WTC11 (cell line): ENCODE results near the gene XPOT. TPM values are rescaled to one million over a fixed set of nuclear protein-coding genes. Genes with fewer than 3 reads are reported as not detected.

Source experiments
- ATAC-seq: fragments of 200-7000 bp; cut with Tn5 transposase; 2 replicates; pipeline ENCODE4 v1.10.0; 2021; ENCODE audit warnings: mild to moderate bottlenecking, moderate library complexity
- Bru-seq: library from RNA; stranded (reverse); fragments of 400-500 nt; gene quantifications from one replicate; lab custom pipeline; 2021; lab: Mats Ljungman, UMichigan
- CTCF ChIA-PET: fragments of 300-600 bp; sonication (Branson Sonifier 250); formaldehyde crosslinking; loops from one replicate; lab custom pipeline; 2021; ENCODE audit warnings: antibody characterized with exemption; lab: Charles Lee
- POLR2A ChIA-PET: fragments of 350-600 bp; sonication (Branson Sonifier 250); formaldehyde crosslinking; loops from one replicate; lab custom pipeline; 2021; ENCODE audit warnings: antibody characterized with exemption; lab: Charles Lee
- DNase-seq: peaks from one replicate; pipeline ENCODE4 v3.0.0; 2021; ENCODE audit warnings: low spot score
- H3K27ac Mint-ChIP-seq: 2 replicates; pipeline ENCODE4 v1.8.0; 2021; ENCODE audit warnings: mixed read lengths
- H3K27me3 Mint-ChIP-seq: 2 replicates; pipeline ENCODE4 v1.8.0; 2021; ENCODE audit warnings: low read depth, mild to moderate bottlenecking, moderate library complexity, mixed read lengths
- H3K36me3 Mint-ChIP-seq: 2 replicates; pipeline ENCODE4 v1.8.0; 2021; ENCODE audit warnings: mixed read lengths
- H3K4me1 Mint-ChIP-seq: 2 replicates; pipeline ENCODE4 v1.8.0; 2022; ENCODE audit warnings: mixed read lengths
- H3K4me3 Mint-ChIP-seq: 2 replicates; pipeline ENCODE4 v1.8.0; 2021; ENCODE audit warnings: mild to moderate bottlenecking, moderate library complexity, mixed read lengths
- H3K9me3 Mint-ChIP-seq: 2 replicates; pipeline ENCODE4 v1.8.0; 2021; ENCODE audit warnings: mixed read lengths
- CBFB ChIP-seq: sonication (generic); formaldehyde crosslinking; IDR thresholded peaks from 2 replicates; pipeline ENCODE4 v1.8.1; 2022; ENCODE audit warnings: mild to moderate bottlenecking, low read depth, missing genetic modification reagents
- CREB1 ChIP-seq: sonication (generic); formaldehyde crosslinking; IDR thresholded peaks from 2 replicates; pipeline ENCODE4 v1.8.0; 2023; ENCODE audit warnings: mild to moderate bottlenecking, missing genetic modification reagents
- CREM ChIP-seq: sonication (generic); formaldehyde crosslinking; IDR thresholded peaks from 2 replicates; pipeline ENCODE4 v1.8.1; 2022; ENCODE audit warnings: mild to moderate bottlenecking, missing genetic modification reagents, moderate library complexity
- EMX1 ChIP-seq: fragments of 250-450 bp; sonication (Bioruptor Pico); IDR thresholded peaks from 2 replicates; pipeline ENCODE4 v1.8.0; 2021; ENCODE audit warnings: mild to moderate bottlenecking
- ETV6 ChIP-seq: sonication (generic); formaldehyde crosslinking; IDR thresholded peaks from 2 replicates; pipeline ENCODE4 v1.8.1; 2022; ENCODE audit warnings: mild to moderate bottlenecking, missing genetic modification reagents
- FOXJ3 ChIP-seq: sonication (generic); formaldehyde crosslinking; IDR thresholded peaks from 2 replicates; pipeline ENCODE4 v1.9.0; 2021; ENCODE audit warnings: missing genetic modification reagents, mild to moderate bottlenecking, borderline replicate concordance
- FOXK1 ChIP-seq: sonication (generic); formaldehyde crosslinking; IDR thresholded peaks from 2 replicates; pipeline ENCODE4 v1.8.0; 2022; ENCODE audit warnings: mild to moderate bottlenecking, moderate library complexity, missing genetic modification reagents
- GABPB1 ChIP-seq: sonication (generic); formaldehyde crosslinking; IDR thresholded peaks from 2 replicates; pipeline ENCODE4 v1.8.1; 2023; ENCODE audit warnings: mild to moderate bottlenecking, missing genetic modification reagents
- GRHL2 ChIP-seq: fragments of 250-450 bp; sonication (Bioruptor Pico); IDR thresholded peaks from 2 replicates; pipeline ENCODE4 v1.8.0; 2022; ENCODE audit warnings: mild to moderate bottlenecking, moderate library complexity; ENCODE audit not compliant: insufficient replicate concordance, severe bottlenecking
- IRF2 ChIP-seq: sonication (generic); formaldehyde crosslinking; IDR thresholded peaks from 2 replicates; pipeline ENCODE4 v1.8.0; 2022; ENCODE audit warnings: low read depth, missing genetic modification reagents, borderline replicate concordance
- NR3C1 ChIP-seq: sonication (generic); formaldehyde crosslinking; conservative IDR thresholded peaks from 2 replicates; pipeline ENCODE4 v1.8.1; 2023; ENCODE audit warnings: low read depth, mild to moderate bottlenecking, missing genetic modification reagents
- RORB ChIP-seq: fragments of 250-450 bp; sonication (Bioruptor Pico); IDR thresholded peaks from 2 replicates; pipeline ENCODE4 v1.9.0; 2021; ENCODE audit warnings: mild to moderate bottlenecking
- SP1 ChIP-seq: sonication (generic); formaldehyde crosslinking; conservative IDR thresholded peaks from 2 replicates; pipeline ENCODE4 v1.8.1; 2022; ENCODE audit warnings: missing genetic modification reagents
- TEAD1 ChIP-seq: sonication (generic); formaldehyde crosslinking; IDR thresholded peaks from 2 replicates; pipeline ENCODE4 v1.8.0; 2022; ENCODE audit warnings: mild to moderate bottlenecking, missing genetic modification reagents
- ZNF121 ChIP-seq: sonication (generic); formaldehyde crosslinking; IDR thresholded peaks from 2 replicates; pipeline ENCODE4 v1.8.0; 2023; ENCODE audit warnings: missing genetic modification reagents
- ZNF396 ChIP-seq: fragments of 250-450 bp; sonication (Bioruptor Pico); IDR thresholded peaks from 2 replicates; pipeline ENCODE4 v1.8.0; 2021; ENCODE audit warnings: mild to moderate bottlenecking, moderate library complexity, borderline replicate concordance
- ZNF423 ChIP-seq: fragments of 250-450 bp; sonication (Bioruptor Pico); IDR thresholded peaks from 2 replicates; pipeline ENCODE4 v2.1.2; 2022; ENCODE audit warnings: mild to moderate bottlenecking, moderate library complexity
- long read RNA-seq, 3 experiments: library from RNA in 1 of 3; library from capped mRNA in 1 of 3; library from polyadenylated mRNA in 1 of 3; unstranded in 2 of 3; stranded (forward) in 1 of 3; transcript quantifications; one replicate each; pipeline ENCODE4 v2.0.0, GENCODE V29; 2021
- total RNA-seq: library from RNA; stranded (reverse); gene quantifications from 3 replicates; pipeline ENCODE4 v1.2.3, GENCODE V29; 2021
- TF ChIP-seq, protein P1 (sequence below): sonication (generic); formaldehyde crosslinking; IDR thresholded peaks from 2 replicates; pipeline ENCODE4 v1.8.1; 2023; ENCODE audit warnings: mild to moderate bottlenecking, missing genetic modification reagents
- TF ChIP-seq, protein P2 (sequence below): sonication (generic); formaldehyde crosslinking; conservative IDR thresholded peaks from 2 replicates; pipeline ENCODE4 v1.8.1; 2022; ENCODE audit warnings: mild to moderate bottlenecking, missing genetic modification reagents
- TF ChIP-seq, protein P3 (sequence below): sonication (generic); formaldehyde crosslinking; IDR thresholded peaks from 2 replicates; pipeline ENCODE4 v1.8.0; 2022; ENCODE audit warnings: mild to moderate bottlenecking, missing genetic modification reagents
- TF ChIP-seq, protein P4 (sequence below): sonication (generic); formaldehyde crosslinking; IDR thresholded peaks from 2 replicates; pipeline ENCODE4 v1.8.1; 2023; ENCODE audit warnings: mild to moderate bottlenecking, missing genetic modification reagents, moderate library complexity
- TF ChIP-seq, protein P5 (sequence below): sonication (generic); formaldehyde crosslinking; IDR thresholded peaks from 2 replicates; pipeline ENCODE4 v1.8.0; 2023; ENCODE audit warnings: missing genetic modification reagents
- TF ChIP-seq, protein P6 (sequence below): sonication (generic); formaldehyde crosslinking; IDR thresholded peaks from 2 replicates; pipeline ENCODE4 v1.8.1; 2022; ENCODE audit warnings: missing genetic modification reagents, borderline replicate concordance
- TF ChIP-seq, protein P7 (sequence below): fragments of 250-450 bp; sonication (Bioruptor Pico); IDR thresholded peaks from 2 replicates; pipeline ENCODE4 v1.9.0; 2021; ENCODE audit warnings: mild to moderate bottlenecking

XPOT gene, protein sequence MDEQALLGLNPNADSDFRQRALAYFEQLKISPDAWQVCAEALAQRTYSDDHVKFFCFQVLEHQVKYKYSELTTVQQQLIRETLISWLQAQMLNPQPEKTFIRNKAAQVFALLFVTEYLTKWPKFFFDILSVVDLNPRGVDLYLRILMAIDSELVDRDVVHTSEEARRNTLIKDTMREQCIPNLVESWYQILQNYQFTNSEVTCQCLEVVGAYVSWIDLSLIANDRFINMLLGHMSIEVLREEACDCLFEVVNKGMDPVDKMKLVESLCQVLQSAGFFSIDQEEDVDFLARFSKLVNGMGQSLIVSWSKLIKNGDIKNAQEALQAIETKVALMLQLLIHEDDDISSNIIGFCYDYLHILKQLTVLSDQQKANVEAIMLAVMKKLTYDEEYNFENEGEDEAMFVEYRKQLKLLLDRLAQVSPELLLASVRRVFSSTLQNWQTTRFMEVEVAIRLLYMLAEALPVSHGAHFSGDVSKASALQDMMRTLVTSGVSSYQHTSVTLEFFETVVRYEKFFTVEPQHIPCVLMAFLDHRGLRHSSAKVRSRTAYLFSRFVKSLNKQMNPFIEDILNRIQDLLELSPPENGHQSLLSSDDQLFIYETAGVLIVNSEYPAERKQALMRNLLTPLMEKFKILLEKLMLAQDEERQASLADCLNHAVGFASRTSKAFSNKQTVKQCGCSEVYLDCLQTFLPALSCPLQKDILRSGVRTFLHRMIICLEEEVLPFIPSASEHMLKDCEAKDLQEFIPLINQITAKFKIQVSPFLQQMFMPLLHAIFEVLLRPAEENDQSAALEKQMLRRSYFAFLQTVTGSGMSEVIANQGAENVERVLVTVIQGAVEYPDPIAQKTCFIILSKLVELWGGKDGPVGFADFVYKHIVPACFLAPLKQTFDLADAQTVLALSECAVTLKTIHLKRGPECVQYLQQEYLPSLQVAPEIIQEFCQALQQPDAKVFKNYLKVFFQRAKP
- total RNA-seq: 107 to 134 TPM (median 111 TPM) in 3 replicates
- Bru-seq, nascent RNA: percentile 92 among the genes with signal in this experiment
- long read RNA-seq, experiment 1, full-length matches to known transcripts: 892 of 1,182 reads
- long read RNA-seq, experiment 1, partial matches to known transcripts: 141 of 1,182 reads
- long read RNA-seq, experiment 1, other reads (novel, unspliced or antisense): 149 of 1,182 reads
- long read RNA-seq, experiment 2, partial matches to known transcripts: 52 of 146 reads
- long read RNA-seq, experiment 2, other reads (novel, unspliced or antisense): 94 of 146 reads
- long read RNA-seq, experiment 3, full-length matches to known transcripts: 9 of 43 reads
- long read RNA-seq, experiment 3, partial matches to known transcripts: 29 of 43 reads
- long read RNA-seq, experiment 3, other reads (novel, unspliced or antisense): 5 of 43 reads

DNA sequence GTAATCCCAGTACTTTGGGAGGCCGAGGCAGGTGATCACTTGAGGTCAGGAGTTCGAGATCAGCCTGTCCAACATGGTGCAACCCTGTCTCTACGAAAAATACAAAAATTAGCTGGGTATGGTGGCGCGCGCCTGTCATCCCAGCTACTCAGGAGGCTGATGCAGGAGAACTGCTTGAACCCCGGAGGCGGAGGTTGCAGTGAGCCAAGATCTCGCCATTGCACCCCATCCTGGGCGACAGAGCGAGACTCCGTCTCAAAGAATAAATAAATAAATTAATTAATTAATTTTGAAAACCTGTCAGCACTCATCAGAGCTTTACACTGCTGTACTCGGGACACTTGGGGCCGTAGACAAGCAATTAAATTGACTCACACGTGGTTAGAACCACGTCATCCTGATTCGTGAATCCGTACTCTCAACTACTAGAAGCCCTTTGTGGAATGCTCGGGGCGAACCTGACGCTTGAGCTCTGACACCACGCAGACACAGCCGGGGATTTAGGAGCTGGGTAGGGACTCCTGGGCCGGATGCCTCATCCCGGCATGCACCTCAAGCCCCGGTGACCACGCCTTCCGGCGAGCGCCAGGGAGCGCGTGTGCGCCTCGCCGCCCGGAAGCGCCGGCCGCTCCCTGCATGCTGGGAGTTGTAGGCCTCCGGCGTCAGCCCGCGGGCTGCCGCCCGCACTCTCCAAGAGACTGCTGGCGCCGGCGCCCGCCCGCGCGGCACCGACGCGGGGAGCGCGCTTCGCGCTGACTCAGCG, at the start of gene XPOT:
Gene XPOT (plus strand): TSS at position 686 of the 763 bp plus-strand sequence. CDS start 5,644 bp downstream, outside the sequence.
- Mint-ChIP-seq H3K4me1 (peaks cover 47% of the 10 kb centered on the region), H3K9me3 (no peaks in the 10 kb centered on the region), H3K27ac (peak within 1 kb of the TSS; percentile 98), H3K27me3 (no peaks in the 10 kb centered on the region), H3K4me3 (peak within 1 kb of the TSS; percentile 95), H3K36me3 (no peaks in the 10 kb centered on the region)
- ATAC-seq (peak; percentile 91), DNase-seq (peak; percentile 93)
- ChIA-PET POLR2A (interaction anchor here (0.6 to 1.5 kb wide), 5 partner anchors 47 to 570 kb away, joined by 3 to 6 read pairs (median 3); no protein-coding TSS in a partner anchor), CTCF (interaction anchor here (0.7 to 1.6 kb wide), 4 partner anchors 13 to 132 kb away, joined by 3 to 8 read pairs (median 4); partner anchors contain the start of gene C12orf56)
- no peak for TF ChIP-seq RORB (CRISPR knock-in tag)
- TF ChIP-seq IRF2: no peak
- peak; percentile 82 for TF ChIP-seq SP1 (CRISPR knock-in tag)
- no peak for TF ChIP-seq ZNF121
- no peak for TF ChIP-seq ZNF396 (CRISPR knock-in tag)
- no peak for TF ChIP-seq ZNF423 (CRISPR knock-in tag)
- no peak for TF ChIP-seq NR3C1 (CRISPR knock-in tag)
- TF ChIP-seq CREB1 (CRISPR knock-in tag): no peak
- no peak for TF ChIP-seq CBFB (CRISPR knock-in tag)
- no peak for TF ChIP-seq GRHL2 (CRISPR knock-in tag)
- TF ChIP-seq, protein P1, sequence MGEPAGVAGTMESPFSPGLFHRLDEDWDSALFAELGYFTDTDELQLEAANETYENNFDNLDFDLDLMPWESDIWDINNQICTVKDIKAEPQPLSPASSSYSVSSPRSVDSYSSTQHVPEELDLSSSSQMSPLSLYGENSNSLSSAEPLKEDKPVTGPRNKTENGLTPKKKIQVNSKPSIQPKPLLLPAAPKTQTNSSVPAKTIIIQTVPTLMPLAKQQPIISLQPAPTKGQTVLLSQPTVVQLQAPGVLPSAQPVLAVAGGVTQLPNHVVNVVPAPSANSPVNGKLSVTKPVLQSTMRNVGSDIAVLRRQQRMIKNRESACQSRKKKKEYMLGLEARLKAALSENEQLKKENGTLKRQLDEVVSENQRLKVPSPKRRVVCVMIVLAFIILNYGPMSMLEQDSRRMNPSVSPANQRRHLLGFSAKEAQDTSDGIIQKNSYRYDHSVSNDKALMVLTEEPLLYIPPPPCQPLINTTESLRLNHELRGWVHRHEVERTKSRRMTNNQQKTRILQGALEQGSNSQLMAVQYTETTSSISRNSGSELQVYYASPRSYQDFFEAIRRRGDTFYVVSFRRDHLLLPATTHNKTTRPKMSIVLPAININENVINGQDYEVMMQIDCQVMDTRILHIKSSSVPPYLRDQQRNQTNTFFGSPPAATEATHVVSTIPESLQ (CRISPR knock-in tag): no peak
- 0 out of 2 replicates have a peak, but pooled peaks have one; percentile 7 for TF ChIP-seq TEAD1
- TF ChIP-seq, protein P2, sequence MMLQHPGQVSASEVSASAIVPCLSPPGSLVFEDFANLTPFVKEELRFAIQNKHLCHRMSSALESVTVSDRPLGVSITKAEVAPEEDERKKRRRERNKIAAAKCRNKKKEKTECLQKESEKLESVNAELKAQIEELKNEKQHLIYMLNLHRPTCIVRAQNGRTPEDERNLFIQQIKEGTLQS (CRISPR knock-in tag): no peak
- TF ChIP-seq ETV6: 0 out of 2 replicates have a peak, but pooled peaks have one; percentile 7
- TF ChIP-seq, protein P3, sequence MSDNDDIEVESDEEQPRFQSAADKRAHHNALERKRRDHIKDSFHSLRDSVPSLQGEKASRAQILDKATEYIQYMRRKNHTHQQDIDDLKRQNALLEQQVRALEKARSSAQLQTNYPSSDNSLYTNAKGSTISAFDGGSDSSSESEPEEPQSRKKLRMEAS: no peak
- TF ChIP-seq FOXJ3: no peak
- TF ChIP-seq, protein P4, sequence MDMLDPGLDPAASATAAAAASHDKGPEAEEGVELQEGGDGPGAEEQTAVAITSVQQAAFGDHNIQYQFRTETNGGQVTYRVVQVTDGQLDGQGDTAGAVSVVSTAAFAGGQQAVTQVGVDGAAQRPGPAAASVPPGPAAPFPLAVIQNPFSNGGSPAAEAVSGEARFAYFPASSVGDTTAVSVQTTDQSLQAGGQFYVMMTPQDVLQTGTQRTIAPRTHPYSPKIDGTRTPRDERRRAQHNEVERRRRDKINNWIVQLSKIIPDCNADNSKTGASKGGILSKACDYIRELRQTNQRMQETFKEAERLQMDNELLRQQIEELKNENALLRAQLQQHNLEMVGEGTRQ (CRISPR knock-in tag): peak; percentile 74
- peak; percentile 76 for TF ChIP-seq GABPB1 (CRISPR knock-in tag)
- TF ChIP-seq, protein P5, sequence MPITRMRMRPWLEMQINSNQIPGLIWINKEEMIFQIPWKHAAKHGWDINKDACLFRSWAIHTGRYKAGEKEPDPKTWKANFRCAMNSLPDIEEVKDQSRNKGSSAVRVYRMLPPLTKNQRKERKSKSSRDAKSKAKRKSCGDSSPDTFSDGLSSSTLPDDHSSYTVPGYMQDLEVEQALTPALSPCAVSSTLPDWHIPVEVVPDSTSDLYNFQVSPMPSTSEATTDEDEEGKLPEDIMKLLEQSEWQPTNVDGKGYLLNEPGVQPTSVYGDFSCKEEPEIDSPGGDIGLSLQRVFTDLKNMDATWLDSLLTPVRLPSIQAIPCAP: no peak
- TF ChIP-seq FOXK1 (CRISPR knock-in tag): no peak; the same call in none of the 2 replicates
- TF ChIP-seq EMX1: no peak
- TF ChIP-seq, protein P6, sequence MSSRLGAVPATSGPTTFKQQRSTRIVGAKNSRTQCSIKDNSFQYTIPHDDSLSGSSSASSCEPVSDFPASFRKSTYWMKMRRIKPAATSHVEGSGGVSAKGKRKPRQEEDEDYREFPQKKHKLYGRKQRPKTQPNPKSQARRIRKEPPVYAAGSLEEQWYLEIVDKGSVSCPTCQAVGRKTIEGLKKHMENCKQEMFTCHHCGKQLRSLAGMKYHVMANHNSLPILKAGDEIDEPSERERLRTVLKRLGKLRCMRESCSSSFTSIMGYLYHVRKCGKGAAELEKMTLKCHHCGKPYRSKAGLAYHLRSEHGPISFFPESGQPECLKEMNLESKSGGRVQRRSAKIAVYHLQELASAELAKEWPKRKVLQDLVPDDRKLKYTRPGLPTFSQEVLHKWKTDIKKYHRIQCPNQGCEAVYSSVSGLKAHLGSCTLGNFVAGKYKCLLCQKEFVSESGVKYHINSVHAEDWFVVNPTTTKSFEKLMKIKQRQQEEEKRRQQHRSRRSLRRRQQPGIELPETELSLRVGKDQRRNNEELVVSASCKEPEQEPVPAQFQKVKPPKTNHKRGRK (CRISPR knock-in tag): no peak
- TF ChIP-seq, protein P7, sequence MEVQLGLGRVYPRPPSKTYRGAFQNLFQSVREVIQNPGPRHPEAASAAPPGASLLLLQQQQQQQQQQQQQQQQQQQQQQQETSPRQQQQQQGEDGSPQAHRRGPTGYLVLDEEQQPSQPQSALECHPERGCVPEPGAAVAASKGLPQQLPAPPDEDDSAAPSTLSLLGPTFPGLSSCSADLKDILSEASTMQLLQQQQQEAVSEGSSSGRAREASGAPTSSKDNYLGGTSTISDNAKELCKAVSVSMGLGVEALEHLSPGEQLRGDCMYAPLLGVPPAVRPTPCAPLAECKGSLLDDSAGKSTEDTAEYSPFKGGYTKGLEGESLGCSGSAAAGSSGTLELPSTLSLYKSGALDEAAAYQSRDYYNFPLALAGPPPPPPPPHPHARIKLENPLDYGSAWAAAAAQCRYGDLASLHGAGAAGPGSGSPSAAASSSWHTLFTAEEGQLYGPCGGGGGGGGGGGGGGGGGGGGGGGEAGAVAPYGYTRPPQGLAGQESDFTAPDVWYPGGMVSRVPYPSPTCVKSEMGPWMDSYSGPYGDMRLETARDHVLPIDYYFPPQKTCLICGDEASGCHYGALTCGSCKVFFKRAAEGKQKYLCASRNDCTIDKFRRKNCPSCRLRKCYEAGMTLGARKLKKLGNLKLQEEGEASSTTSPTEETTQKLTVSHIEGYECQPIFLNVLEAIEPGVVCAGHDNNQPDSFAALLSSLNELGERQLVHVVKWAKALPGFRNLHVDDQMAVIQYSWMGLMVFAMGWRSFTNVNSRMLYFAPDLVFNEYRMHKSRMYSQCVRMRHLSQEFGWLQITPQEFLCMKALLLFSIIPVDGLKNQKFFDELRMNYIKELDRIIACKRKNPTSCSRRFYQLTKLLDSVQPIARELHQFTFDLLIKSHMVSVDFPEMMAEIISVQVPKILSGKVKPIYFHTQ: no peak
- TF ChIP-seq CREM (CRISPR knock-in tag): 0 out of 2 replicates have a peak, but pooled peaks have one; percentile 68
